ENCODE data around the gene MTF2. TPM values are rescaled to one million over a fixed set of nuclear protein-coding genes. Genes with fewer than 3 reads are reported as not detected.

MTF2 gene
- total and polyA plus RNA-seq, 9 of the 15 experiments (the other 6 are each of a cell fraction or from before 2014, with no cell fraction given): 29.3 to 124 (median 57.7) TPM

DNA sequence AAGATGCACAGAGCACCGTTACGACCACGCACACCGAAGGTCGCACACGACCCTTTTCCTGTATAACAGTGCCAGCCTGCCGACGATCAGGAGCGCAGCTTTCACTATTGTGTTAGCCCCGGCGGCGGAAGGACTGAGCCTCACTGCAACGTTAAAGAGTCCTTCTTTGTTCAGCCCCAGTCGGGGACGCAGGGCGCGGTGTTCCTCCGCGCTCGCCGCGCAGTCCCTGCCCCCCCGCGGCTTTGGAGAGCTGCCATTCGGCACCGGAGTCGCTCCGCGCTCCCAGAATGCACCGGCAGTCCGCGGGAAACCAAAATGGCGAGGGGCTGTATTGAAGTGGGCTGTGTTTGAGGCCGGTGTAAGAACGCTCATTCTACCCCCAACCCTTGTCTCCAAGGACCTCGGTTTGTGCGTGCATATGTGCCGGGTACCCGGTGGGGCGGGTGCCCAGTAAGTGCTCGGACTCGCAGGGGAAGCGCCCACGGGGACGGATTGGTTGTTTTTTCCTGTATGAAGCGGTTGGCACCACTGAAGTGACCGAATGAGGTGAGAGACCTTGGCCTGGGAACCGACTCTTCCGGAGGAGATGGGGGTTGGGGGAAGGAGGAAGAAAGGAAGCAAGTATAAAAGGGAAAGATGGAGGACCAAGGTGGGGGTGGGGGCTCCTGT is at the start of gene MTF2 (continued):
- peak; percentile 56 for TF ChIP-seq GABPA (tag; conservative IDR thresholded peaks at IDR 0.05; ENCODE audit: low read depth)
- no peak for TF ChIP-seq PHB2 (IDR thresholded peaks at IDR 0.05; ENCODE audit: low read depth)
- peak; percentile 74 for TF ChIP-seq ZBTB1 (CRISPR knock-in tag; IDR thresholded peaks at IDR 0.05; ENCODE audit: borderline replicate concordance, low read depth)
- peak; percentile 31; the same call in 1 of the 2 replicates for TF ChIP-seq FOXM1 (IDR thresholded peaks at IDR 0.05; ENCODE audit: low read depth)
- TF ChIP-seq FOXM1 (CRISPR knock-in tag; IDR thresholded peaks at IDR 0.05; ENCODE audit: low read depth): peak; percentile 97
- peak; percentile 71 for TF ChIP-seq HCFC1 (IDR thresholded peaks at IDR 0.05; ENCODE audit: low read depth, low read length)
- peak; percentile 100 for TF ChIP-seq XRCC5 (IDR thresholded peaks at IDR 0.05; ENCODE audit: low read depth, low read length)
- TF ChIP-seq, protein P1, sequence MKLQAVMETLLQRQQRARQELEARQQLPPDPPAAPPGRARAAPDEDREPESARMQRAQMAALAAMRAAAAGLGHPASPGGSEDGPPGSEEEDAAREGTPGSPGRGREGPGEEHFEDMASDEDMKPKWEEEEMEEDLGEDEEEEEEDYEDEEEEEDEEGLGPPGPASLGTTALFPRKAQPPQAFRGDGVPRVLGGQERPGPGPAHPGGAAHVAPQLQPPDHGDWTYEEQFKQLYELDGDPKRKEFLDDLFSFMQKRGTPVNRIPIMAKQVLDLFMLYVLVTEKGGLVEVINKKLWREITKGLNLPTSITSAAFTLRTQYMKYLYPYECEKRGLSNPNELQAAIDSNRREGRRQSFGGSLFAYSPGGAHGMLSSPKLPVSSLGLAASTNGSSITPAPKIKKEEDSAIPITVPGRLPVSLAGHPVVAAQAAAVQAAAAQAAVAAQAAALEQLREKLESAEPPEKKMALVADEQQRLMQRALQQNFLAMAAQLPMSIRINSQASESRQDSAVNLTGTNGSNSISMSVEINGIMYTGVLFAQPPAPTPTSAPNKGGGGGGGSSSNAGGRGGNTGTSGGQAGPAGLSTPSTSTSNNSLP (IDR thresholded peaks at IDR 0.05; ENCODE audit: borderline replicate concordance, low read depth, low read length): peak; percentile 50; the same call in 1 of the 2 replicates
- TF ChIP-seq MTA2 (IDR thresholded peaks at IDR 0.05; ENCODE audit: low read depth): peak; percentile 26; the same call in 1 of the 2 replicates
- peak; percentile 97 for TF ChIP-seq TBP (optimal IDR thresholded peaks at IDR 0.05; ENCODE audit: low read depth, low read length)
- TF ChIP-seq, protein P2, sequence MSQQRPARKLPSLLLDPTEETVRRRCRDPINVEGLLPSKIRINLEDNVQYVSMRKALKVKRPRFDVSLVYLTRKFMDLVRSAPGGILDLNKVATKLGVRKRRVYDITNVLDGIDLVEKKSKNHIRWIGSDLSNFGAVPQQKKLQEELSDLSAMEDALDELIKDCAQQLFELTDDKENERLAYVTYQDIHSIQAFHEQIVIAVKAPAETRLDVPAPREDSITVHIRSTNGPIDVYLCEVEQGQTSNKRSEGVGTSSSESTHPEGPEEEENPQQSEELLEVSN (IDR thresholded peaks at IDR 0.05; ENCODE audit: borderline replicate concordance in 1 of 2, extremely low read depth in 1 of 2, insufficient read depth in 1 of 2, insufficient read length in 1 of 2, low read depth in 1 of 2, low read length in 1 of 2, poor library complexity in 1 of 2, severe bottlenecking in 1 of 2): peak; percentile 69 to 78
- TF ChIP-seq ZNF384 (IDR thresholded peaks at IDR 0.05; ENCODE audit: low read depth, low read length): peak; percentile 61
- TF ChIP-seq, protein P3, sequence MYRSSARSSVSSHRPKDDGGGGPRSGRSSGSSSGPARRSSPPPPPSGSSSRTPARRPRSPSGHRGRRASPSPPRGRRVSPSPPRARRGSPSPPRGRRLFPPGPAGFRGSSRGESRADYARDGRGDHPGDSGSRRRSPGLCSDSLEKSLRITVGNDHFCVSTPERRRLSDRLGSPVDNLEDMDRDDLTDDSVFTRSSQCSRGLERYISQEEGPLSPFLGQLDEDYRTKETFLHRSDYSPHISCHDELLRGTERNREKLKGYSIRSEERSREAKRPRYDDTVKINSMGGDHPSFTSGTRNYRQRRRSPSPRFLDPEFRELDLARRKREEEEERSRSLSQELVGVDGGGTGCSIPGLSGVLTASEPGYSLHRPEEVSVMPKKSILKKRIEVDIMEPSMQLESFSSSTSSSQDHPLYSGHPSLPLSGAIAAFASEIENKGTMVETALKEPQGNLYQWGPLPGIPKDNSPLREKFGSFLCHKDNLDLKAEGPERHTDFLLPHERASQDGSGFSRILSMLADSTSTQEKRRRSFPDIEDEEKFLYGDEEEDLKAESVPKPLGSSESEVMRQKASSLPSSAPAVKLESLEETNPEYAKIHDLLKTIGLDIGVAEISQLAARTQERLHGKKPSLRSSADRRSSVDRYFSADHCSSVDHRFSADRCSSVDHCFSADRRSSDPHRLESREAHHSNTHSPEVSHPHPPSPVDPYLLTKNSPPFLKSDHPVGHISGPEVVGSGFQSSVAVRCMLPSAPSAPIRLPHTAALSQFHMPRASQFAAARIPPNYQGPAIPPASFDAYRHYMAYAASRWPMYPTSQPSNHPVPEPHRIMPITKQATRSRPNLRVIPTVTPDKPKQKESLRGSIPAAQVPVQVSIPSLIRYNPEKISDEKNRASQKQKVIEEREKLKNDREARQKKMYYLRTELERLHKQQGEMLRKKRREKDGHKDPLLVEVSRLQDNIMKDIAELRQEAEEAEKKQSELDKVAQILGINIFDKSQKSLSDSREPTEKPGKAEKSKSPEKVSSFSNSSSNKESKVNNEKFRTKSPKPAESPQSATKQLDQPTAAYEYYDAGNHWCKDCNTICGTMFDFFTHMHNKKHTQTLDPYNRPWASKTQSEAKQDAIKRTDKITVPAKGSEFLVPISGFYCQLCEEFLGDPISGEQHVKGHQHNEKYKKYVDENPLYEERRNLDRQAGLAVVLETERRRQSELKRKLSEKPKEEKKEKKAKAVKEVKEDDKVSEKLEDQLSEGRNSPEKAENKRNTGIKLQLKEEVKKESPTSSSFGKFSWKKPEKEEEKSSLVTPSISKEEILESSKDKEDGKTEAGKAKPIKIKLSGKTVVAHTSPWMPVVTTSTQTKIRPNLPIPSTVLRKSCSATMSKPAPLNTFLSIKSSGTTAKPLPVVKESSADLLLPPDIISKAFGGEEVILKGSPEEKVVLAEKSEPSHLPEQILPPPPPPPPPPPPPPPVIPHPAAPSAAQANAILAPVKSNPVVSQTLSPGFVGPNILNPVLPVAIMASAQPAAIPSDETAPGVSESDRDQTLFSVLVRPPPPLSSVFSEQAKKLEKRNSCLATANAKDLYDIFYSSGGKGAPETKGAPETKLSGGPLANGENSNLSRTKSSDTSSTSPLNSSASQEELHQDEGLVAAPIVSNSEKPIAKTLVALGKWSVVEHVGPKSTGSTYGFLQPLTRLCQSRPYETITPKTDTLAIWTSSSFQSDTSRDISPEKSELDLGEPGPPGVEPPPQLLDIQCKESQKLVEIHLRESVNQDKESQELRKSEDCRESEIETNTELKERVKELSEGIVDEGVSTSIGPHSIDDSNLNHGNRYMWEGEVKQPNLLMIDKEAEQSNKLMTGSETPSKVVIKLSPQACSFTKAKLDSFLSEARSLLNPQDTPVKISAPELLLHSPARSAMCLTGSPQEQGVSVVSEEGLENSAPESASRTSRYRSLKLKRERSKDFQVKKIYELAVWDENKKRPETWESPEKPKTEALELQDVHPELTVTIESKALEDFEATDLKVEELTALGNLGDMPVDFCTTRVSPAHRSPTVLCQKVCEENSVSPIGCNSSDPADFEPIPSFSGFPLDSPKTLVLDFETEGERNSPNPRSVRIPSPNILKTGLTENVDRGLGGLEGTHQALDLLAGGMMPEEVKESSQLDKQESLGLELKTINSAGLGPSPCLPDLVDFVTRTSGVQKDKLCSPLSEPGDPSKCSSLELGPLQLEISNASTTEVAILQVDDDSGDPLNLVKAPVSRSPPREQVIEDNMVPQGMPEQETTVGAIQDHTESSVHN (IDR thresholded peaks at IDR 0.05; ENCODE audit: borderline replicate concordance in 1 of 2, low read depth in 1 of 2): no peak
- TF ChIP-seq NR4A1 (CRISPR knock-in tag; IDR thresholded peaks at IDR 0.05): no peak
- TF ChIP-seq NR4A1 (tag; IDR thresholded peaks at IDR 0.05): 0 out of 2 replicates have a peak, but pooled peaks have one; percentile 71
- peak; percentile 53 for TF ChIP-seq ZNF668 (CRISPR knock-in tag; IDR thresholded peaks at IDR 0.05)

Data from K562 (cell line).